ENCODE data around the gene ZNF618. TPM values are rescaled to one million over a fixed set of nuclear protein-coding genes. Genes with fewer than 3 reads are reported as not detected.
A peak's percentile ranks its signal among the peaks of the same experiment; 100 is the strongest.

The ZNF618 gene
- total RNA-seq, 1 donor = 13.6 TPM

- no peak for DNase-seq (ENCODE audit: low read depth)
- TF ChIP-seq CTCF (IDR thresholded peaks at IDR 0.05; ENCODE audit: insufficient read depth, low read length) = no peak
- H3K4me3 ChIP-seq (ENCODE audit: low read depth, low read length) = no peak overlapping the region
Observed at GRCh38 chr9:113941526-113941925, 65.4 kb downstream of the ZNF618 start.

- peak; percentile 33 for DNase-seq (ENCODE audit: low read depth)
- no peak for TF ChIP-seq CTCF (IDR thresholded peaks at IDR 0.05; ENCODE audit: insufficient read depth, low read length)
- no peak overlapping the region for H3K4me3 ChIP-seq (ENCODE audit: low read depth, low read length)
Observed at GRCh38 chr9:113943112-113944009, 67.3 kb downstream of the ZNF618 start.

GRCh38 chr9:113945784-113946183 is 69.7 kb downstream of the ZNF618 start:
- no peak overlapping the region for H3K4me3 ChIP-seq (ENCODE audit: low read depth, low read length)
- TF ChIP-seq CTCF (IDR thresholded peaks at IDR 0.05; ENCODE audit: insufficient read depth, low read length) = no peak
- no peak for DNase-seq (ENCODE audit: low read depth)

GRCh38 chr9:113946496-113947115 is 70.5 kb downstream of the ZNF618 start:
- no peak overlapping the region for H3K4me3 ChIP-seq (ENCODE audit: low read depth, low read length)
- TF ChIP-seq CTCF (IDR thresholded peaks at IDR 0.05; ENCODE audit: insufficient read depth, low read length) = no peak
- DNase-seq (ENCODE audit: low read depth) = no peak

- no peak overlapping the region for H3K4me3 ChIP-seq (ENCODE audit: low read depth, low read length)
- no peak for DNase-seq (ENCODE audit: low read depth)
- TF ChIP-seq CTCF (IDR thresholded peaks at IDR 0.05; ENCODE audit: insufficient read depth, low read length) = no peak
Observed at GRCh38 chr9:113947941-113948340, 71.8 kb downstream of the ZNF618 start.

GRCh38 chr9:113948891-113949570 is 72.9 kb downstream of the ZNF618 start:
- no peak for DNase-seq (ENCODE audit: low read depth)
- no peak for TF ChIP-seq CTCF (IDR thresholded peaks at IDR 0.05; ENCODE audit: insufficient read depth, low read length)
- H3K4me3 ChIP-seq (ENCODE audit: low read depth, low read length) = no peak overlapping the region

Measured in fibroblast of the aortic adventitia (primary cell).